Embryonic facial prominence (tissue), 1 donor: ENCODE measurements around the gene DHRSX.
"Not testable (repeated sequence)": the region's sequence is repeated elsewhere in the genome, so short reads cannot be mapped to it uniquely, and the experiment has no call there.

Experiments
- DNase-seq: peaks from one replicate; pipeline ENCODE4 v3.0.0-alpha.2; 2016; ENCODE audit errors: extremely low spot score

The DHRSX gene

DNA sequence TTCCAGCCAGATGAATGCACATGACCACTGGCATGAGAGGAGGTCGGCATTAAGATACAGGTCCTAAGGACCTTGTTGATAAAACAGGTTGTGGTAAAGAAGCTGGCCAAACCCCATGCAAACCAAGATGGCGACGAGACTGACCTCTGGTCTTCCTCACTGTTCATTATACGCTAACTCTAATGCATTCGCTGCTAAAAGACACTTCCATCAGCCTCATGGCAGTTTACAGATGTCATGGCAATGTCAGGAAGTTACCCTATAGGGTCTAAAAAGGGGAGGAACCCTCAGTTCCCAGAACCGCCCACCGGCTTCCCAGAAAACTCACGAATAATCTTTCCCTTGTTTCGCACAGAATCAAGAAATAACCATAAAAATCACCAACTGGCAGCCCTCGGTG is 182.4 kb downstream of the DHRSX start:
- no peak for DNase-seq

DNA sequence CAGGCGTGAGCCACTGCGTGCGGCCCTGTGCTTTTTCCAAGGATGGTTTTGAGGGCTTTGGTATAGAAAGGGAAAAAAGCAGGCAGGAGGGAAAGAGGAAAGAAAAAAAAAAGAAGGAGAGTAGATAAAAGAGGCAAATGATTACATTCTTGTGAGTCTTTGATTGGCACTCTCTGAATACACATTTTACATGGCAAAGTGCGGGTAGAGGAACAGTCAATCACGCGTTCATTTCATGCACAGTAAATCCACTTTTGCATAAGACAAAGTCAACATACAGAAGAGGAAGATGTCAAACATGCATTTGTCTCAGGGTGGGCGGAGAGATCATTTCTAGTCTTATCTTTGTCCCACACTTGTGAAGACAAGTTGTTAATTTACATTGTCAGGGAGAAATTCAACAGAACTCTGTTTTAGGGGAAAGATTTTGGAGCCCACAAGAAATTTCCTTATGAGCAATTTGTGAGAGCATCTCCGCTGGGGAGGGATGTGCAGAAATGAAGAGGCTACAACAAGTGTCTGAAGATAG is 183.2 kb downstream of the DHRSX start:
- DNase-seq, result no peak

DNA sequence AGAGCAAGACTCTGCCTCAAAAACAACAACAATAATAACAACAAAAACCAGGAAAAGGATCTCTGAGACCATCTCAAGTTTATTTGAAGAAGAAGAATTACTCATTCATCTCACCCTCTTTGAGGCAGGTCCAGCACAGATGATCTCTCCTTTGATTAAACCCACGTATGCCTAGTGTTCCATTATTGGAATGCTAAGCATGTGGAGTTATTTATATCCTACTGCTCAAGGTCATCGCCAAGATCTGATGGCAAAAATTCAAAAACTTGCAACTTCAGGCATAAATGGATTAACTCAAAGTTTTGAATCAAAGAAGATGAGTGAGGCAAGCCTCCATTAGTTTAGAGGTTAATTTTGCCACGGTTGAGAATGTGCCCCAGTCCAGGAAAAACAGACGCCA is 184.2 kb downstream of the DHRSX start:
- DNase-seq, result no peak

DNA sequence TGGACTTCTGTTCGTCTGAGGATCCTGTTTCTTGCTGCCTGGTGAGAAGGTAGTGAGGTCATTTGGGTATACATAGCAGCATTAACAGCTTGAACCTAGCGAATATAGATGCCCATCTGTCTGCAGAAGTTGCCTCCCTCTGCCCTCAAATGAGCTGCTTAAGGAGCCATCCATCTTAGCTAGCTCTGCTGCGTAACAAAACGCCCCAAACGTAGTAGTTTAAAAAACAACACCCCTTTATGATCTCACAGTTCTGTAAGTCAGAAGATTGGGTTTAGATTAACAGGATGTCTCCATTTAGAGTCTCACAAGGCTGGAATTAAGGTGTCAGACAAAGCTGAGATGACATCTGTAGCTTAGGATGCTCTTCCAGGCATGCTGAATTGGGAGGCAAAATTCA is 185.3 kb downstream of the DHRSX start:
- no peak for DNase-seq

DNA sequence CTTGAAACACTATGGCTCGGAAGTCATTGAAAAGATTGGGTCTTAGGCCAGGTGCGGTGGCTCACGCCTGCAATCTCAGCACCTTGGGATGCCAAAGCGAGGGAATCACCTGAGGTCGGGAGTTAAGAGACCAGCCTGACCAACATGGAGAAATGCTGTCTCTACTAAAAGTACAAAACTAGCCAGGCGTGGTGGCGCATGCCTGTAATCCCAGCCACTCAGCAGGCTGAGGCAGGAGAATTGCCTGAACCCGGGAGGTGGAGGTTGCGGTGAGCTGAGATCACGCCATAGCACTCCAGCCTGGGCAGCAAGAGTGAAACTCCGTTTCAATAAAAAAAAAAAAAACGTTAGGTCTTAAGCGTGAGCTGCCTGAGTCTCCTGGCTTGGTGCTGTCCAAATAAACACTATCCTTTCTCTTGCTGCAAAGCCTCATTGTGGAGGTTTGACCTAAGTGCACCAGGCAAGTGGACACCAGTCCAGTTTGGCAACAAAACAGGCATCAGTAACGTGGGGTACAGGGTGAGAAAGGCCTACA is 185.9 kb downstream of the DHRSX start:
- DNase-seq, result no peak

DNA sequence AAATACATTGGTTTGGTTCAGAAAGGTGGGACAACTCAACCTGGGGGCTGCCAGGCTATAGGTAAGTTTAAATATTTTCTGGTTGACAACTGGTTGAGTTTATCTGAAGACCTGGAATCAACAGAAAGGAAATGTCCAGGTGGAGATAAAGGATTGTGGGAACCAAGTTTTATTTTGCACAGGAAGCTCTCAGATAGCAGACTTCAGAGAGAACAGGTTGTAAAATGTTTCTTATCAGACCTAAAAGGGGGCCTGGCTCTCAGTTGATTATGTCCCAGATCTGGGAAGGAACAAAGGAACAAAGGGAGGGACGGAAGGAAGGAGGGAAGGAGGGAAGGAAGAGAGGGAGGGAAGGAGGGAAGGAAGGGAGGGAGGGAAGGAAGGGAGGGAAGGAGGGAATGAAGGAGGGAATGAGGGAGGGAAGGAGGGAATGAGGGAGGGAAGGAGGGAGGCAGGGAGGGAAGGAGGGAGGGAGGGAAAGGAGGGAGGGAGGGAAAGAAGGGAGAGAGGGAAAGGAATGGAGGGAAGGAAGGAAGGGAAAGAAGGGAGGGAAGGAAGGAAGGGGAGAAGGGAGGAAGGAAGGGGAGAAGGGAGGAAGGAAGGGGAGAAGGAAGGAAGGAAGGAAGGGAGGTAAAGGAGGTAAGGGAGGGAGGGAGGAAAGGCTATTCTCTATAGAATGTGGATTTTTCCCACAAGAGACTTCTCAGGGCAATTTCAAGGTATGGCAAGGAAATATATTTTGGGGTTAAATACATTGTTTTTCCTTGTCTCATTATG is 186.7 kb downstream of the DHRSX start:
- DNase-seq, result no peak

DNA sequence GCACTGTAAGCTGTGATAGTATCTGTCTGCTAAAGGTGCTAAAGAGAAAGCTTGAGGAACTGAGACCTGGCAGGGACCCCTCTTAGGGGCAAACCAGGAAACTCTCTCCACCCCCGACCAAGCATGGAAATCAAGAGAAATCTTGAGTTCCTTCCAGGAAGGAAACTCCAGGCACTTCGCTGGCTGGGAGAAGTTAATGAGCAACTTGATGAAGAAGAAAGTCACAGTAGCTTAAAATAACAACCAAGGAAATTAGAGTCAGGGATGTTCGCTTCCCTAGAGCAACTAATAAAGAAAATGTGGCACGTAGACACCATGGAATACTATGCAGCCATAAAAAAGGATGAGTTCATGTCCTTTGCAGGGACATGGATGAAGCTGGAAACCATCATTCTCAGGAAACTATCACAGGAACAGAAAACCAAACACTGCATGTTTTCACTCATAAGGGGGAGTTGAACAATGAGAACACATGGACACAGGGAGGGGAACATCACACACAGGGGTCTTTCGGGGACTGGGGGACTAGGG is 188.7 kb downstream of the DHRSX start:
- DNase-seq, result not testable (repeated sequence)

DNA sequence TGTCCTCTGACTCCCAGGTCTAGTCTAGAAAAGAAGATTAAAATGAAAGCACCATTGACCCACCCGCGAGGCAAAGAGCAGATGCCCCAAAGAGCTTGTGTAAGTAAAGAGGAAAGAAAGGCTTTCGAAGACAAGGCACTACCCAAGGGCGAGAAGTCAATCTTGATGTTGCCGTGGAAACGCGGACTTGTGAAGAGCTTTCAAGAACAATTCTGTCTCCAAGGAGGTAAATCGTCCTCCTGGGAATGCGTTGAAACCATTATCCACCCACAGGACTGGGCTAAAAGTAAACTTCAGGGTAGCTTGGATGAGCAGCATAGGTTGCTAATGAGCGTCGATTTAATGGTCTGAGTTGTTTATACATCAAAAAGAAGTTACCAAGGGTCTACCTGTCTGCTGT is 189.3 kb downstream of the DHRSX start:
- no peak for DNase-seq

DNA sequence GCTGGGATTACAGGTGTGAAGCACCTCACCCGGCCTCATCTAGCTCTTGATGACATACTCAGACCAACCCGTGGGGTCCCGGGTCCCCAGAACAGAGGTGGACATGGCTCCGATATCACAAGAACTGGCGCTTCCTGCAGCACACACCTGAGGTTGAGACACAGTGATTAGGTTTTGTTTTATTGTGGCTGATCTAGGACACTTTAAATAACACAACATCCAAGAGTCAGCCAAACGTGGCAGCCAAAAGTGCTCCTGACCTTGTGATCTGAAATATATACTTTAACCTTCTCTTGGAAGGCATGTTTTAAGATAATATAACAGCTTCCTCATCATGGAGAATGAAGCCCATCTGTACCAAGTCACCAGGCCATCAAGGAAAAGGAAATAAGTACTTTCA is 198.9 kb downstream of the DHRSX start:
- DNase-seq, result no peak

DNA sequence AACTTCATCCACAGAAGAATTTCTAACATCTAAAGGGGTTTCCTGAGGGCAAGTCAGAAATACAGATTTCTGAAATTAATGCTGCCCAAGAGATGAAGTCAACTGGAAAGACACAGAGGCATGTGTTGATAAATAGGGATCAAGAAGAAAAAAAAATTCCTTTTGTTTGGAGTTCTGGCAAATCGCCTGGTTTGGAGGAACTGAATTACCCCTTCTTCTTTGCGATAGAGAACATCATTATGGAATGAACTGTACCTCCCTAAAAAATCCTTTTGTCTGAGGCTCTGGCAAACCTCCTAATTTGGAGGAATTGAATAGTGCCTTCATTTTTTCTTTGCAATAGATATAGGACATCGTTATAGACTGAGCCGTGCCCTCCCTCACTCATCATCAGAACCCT is 200.9 kb downstream of the DHRSX start:
- no peak for DNase-seq

DNA sequence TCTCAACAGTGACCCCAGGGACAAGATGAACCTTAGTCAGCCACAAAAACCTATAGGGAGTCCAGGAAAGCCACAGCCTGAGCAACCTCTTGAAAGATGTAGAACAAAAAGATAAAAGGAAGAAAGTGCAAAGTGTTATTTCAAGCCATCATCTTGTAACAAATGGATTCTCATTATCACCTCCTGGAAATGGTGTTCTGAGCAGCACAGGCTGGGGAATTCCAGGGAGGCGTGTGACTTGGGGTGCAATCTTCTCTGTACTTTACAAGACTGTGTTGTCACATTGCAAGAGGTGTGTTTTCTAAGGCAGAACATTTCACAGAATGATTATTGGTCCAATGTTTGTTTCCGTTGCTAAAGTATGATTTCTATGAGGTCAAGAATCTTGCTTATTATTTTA is 214.0 kb downstream of the DHRSX start:
- DNase-seq, result no peak

DNA sequence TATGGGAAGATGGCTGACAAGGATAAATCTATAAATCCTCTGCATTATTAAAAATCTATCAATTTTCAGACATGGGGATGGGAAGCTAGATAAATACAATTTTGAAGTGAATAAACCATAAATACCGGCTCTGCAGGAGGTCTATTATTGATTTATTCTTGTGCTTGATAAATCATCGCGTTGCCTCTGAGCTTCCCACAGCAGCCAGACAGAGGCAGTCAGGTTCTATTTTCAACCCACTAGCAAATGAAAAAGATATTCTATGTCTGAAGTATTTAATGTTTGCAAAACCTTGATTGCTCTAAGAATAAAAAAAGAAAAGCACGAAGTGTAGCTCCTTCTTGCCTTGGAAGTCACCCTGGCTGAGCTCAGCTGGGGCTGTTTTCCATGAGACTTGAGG is 216.2 kb downstream of the DHRSX start:
- DNase-seq, result no peak

DNA sequence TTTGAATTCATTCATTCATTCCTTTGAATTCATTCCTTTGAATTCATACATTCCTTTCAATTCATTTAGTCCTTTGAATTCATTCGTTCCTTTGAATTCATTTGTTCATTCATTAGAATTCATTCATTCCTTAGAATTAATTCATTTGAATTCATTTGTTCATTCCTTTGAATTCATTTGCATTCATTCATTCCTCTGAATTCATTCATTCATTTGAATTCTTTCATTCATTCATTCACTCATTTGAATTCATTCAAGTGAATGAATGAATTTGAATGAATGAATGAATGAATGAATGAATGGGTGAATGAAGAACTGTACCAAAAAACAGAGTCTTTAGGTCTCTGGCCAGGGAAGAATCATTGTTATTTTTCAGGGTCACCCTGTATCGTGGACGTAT is 216.6 kb downstream of the DHRSX start:
- no peak for DNase-seq

DNA sequence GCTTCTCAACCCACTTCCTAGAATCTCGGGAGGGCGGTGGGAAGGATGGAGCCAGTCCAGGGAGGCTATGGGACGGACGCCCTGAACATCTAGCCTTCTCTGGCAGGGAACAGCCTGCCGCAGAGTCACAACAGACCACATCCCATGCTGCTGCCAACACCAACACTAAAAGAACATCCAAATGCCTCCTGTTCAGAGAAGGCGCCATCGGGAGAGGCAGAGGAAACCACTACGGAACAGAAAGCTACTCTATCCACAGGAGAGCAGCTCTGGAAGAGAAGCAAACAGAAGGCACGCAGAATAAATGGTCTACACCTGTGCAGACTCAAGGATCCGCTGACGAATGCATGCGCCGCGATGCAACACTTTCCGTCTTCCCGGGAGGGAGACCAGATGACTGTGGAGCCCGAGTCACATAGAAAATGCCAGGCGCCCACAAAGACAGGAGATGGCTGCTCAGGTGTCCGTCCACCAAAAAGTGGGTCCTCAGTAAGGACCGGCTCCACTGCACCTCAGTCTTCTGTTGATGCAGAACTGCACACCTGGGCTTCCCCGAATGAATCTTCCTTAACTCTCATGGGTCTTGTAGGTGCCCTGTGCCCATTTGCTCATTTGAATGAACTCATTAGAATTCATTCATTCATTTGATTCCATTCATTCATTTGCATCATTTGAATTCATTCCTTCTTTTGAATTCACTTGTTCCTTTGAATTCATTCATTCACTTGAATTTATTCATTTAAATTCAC is 217.5 kb downstream of the DHRSX start:
- no peak for DNase-seq

DNA sequence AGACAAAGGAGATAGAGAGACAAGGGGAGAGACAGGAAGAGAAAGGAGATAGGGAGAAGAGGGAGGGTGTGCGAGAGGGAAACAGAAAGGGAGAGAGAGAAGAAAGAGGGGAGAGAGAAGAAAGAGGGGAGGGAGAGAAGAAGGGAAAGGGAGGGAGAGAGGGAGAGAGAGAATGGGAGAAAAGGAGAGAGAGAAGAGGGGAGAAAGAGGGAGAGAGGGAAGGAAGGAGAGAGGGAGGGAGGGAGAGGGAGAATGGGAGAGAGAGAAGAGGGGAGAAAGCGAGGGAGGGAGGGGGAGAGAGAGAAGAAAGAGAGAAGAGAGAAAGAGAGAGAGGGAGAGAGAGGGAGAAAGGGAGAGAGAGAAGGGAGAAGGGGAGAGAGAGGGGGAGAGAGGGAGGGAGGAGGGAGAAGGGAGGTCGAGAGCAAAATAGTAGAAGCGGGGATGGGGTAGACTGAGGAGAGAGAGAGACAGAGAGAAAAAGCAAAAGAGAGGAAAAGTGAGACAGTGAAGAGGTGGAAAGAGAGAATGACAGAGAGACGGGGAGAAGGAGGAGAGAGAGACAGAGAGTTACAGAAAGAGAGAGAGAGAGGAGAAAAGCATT is 218.2 kb downstream of the DHRSX start:
- no peak for DNase-seq

DNA sequence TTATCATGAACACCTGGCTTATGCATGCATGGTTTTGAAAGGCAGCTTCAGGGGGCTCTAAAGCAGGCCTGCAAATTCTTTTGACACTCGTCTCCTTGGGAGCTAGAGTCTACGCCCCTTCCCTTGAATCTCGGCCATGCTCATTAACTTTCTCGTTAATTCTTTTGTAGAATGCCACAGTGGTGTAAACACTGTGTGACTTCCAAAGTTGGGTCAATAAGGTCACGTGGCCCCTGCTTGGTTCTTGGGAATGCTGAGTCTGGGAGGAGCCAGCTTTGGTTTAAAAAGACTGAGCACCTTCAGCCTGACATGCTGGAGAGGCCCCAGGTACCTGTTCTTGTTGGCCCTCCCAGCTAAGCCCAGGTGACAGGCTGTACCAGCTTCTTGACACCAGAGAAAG is 228.4 kb downstream of the DHRSX start:
- no peak for DNase-seq

DNA sequence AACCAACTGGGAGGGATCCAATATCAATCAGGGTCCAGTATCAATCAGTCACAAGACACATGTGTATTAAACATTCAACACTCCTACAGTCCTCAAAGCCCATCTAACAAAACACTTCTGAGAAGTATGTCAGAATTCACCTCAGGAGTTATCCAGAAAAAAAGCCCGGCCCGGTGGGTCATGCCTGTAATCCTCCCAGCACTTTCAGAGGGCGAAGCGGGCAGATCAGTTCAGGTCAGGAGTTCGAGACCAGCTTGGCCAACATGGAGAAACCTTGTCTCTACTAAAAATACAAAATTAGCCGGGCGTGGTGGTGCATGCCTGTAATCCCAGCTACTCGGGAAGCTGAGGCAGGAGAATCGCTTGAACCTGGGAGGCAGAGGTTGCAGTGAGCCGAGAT is 229.2 kb downstream of the DHRSX start:
- DNase-seq, result not testable (repeated sequence)

DNA sequence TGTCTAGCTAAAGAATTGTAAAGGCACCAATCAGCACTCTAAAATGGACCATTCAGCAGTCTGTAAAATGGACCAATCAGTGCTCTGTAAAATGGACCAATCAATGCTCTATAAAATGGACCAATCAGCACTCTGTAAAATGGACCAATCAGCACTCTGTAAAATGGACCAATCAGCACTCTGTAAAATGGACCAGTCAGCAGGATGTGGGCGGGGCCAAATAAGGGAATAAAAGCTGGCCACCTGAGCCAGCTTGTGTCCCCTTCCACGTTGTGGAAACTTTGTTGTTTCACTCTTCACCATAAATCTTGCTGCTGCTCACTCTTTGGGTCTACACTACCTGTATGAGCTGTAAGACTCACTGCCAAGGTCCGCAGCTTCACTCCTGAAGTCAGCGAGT is 230.0 kb downstream of the DHRSX start:
- DNase-seq, result not testable (repeated sequence)

DNA sequence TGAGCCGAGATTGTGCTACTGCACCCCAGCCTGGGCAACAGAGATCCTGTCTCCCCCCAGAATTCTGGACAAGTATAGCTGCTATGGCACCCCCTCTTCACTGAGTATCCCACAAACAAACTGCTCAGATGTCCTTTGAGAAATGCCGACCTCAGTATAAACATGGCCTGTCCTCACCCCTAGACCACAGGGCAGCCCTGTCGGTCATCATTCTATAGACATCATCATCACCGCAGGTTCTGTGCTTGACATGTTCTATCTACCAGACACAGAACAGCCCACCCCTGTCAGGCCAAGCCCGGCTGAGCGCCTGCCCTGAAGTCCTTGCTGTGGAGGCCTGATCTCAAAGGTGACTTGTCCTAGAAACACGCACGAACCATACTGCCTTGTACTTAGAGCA is 232.9 kb downstream of the DHRSX start:
- DNase-seq, result no peak

DNA sequence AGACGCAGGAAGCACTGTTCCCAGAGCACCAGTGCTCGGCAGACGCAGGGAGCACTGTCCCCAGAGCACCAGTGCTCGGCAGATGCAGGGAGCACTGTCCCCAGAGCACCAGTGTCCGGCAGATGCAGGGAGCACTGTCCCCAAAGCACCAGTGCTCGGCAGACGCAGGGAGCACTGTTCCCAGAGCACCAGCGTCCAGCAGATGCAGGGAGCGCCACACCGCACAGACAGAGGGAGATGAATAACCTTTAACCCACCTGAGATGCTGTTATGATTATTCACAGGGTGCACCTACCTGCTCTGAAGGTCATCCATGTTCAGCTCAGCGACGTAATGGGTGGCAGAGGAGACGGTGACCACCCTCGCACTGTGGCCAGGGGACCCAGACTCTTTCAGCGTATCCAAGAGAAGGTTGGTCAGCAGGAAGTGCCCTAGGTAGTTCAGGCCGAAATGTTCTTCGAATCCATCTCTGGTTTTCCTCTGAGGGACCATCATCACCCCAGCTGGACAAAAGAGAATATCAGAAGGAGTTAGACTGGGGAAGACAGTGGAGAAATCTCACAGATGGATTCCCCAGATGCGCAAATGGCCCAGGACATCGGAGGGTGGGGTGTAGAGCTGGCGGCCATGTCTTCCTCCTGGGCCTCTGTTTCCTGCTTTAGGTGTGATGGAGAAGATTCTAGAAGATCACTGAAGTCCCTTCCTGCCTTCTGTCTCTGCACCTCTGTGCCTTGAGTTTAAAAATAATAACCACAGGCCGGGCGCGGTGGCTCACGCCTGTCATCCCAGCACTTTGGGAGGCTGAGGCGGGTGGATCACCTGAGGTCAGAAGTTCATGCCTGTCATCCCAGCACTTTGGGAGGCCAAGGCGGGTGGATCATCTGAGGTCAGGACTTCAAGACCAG is 234.1 kb downstream of the DHRSX start:
- DNase-seq, result no peak
